Natural killer cell (primary cell): ENCODE data around the gene ANGPTL2. TPM values are rescaled to one million over a fixed set of nuclear protein-coding genes. Genes with fewer than 3 reads are reported as not detected.

Experiments
- ATAC-seq, 3 donors: fragments of 150-1000 bp in 2 of 3; fragments of 200-7000 bp in 1 of 3; cut with Tn5 transposase; 1 replicate in 1 of 3; 2 replicates in 2 of 3; pipeline ENCODE4 v1.10.0; 2021; ENCODE audit warnings: mild to moderate bottlenecking in 2 of 3, moderate library complexity in 2 of 3
- DNase-seq, 2 donors: peaks; one replicate each; pipeline versions ENCODE4 v3.0.0 to v3.0.0-alpha.2; 2013 to 2021; ENCODE audit warnings: mixed read lengths in 1 of 2
- H3K27ac ChIP-seq: one replicate; pipeline ENCODE4 v1.5.1; 2013; ENCODE audit warnings: mild to moderate bottlenecking, low read length
- H3K27me3 ChIP-seq: one replicate; pipeline ENCODE4 v1.6.1; 2013; ENCODE audit warnings: low read length; ENCODE audit not compliant: control insufficient read depth, insufficient read depth
- H3K36me3 ChIP-seq: one replicate; pipeline ENCODE4 v1.6.1; 2013; ENCODE audit warnings: low read length; ENCODE audit not compliant: control insufficient read depth, insufficient read depth
- H3K4me1 ChIP-seq: one replicate; pipeline ENCODE4 v1.6.1; 2013; ENCODE audit warnings: low read length; ENCODE audit not compliant: control insufficient read depth, insufficient read depth
- H3K4me3 ChIP-seq: one replicate; pipeline ENCODE4 v1.5.1; 2013; ENCODE audit warnings: low read length
- H3K9me3 ChIP-seq: one replicate; pipeline ENCODE4 v1.6.1; 2013; ENCODE audit warnings: low read length; ENCODE audit not compliant: control insufficient read depth, insufficient read depth
- H3K27ac Mint-ChIP-seq, 2 donors: one replicate each; pipeline ENCODE4 v1.8.0; 2022; ENCODE audit warnings: mild to moderate bottlenecking in 2 of 2, mixed read lengths in 2 of 2, moderate library complexity in 1 of 2
- H3K27me3 Mint-ChIP-seq, 2 donors: one replicate each; pipeline ENCODE4 v1.8.0; 2022; ENCODE audit warnings: low read depth in 2 of 2, mixed read lengths in 2 of 2
- H3K36me3 Mint-ChIP-seq: one replicate; pipeline ENCODE4 v1.8.0; 2022; ENCODE audit warnings: mixed read lengths
- H3K4me1 Mint-ChIP-seq, 2 donors: one replicate each; pipeline ENCODE4 v1.8.0; 2022; ENCODE audit warnings: mixed read lengths in 2 of 2
- H3K4me3 Mint-ChIP-seq: one replicate; pipeline ENCODE4 v1.8.0; 2022; ENCODE audit warnings: mild to moderate bottlenecking, moderate library complexity, mixed read lengths
- H3K9me3 Mint-ChIP-seq, 2 donors: one replicate each; pipeline ENCODE4 v1.8.0; 2022; ENCODE audit warnings: mixed read lengths in 2 of 2
- CTCF ChIP-seq: fragments of 200-600 bp; IDR thresholded peaks from one replicate; pipeline ENCODE4 v1.8.0; 2022; ENCODE audit warnings: antibody characterized with exemption
- WGBS: methylation state at CpG from one replicate; pipeline ENCODE4 v1.1.7; 2013; ENCODE audit warnings: missing lambda C conversion rate; ENCODE audit not compliant: insufficient coverage; 5-methylcytosine and 5-hydroxymethylcytosine counted together
- intact Hi-C: fragments of 100-400 bp; cut with micrococcal nuclease; formaldehyde crosslinking; loops from one replicate; pipeline ENCODE4 v1.14.2; 2022
- total RNA-seq, 4 donors: library from RNA; stranded (reverse); fragments of 120-200 nt in 1 of 4; gene quantifications; one replicate each; pipeline versions ENCODE4 v1.2.3 to v1.2.4, GENCODE V29; 2013 to 2022

ANGPTL2 gene
- total RNA-seq, 3 donors from 2014 or later (not counting 1 experiment from before 2014, with no cell fraction given), result not detected

- no peaks in the 10 kb centered on the region for H3K27me3 ChIP-seq
- DNase-seq, result no peak
- Mint-ChIP-seq H3K27ac (no peak overlapping the region), H3K4me3 (no peak overlapping the region), H3K4me1 (no peaks in the 10 kb centered on the region), H3K36me3 (no peaks in the 10 kb centered on the region), H3K9me3 (no peaks in the 10 kb centered on the region), H3K27me3 (no peaks in the 10 kb centered on the region)
- intact Hi-C loops, result no loop called here
- 98% methylated on average over 4 of the region's 4 CpGs for WGBS
- no peak for TF ChIP-seq CTCF
- no peaks in the 10 kb centered on the region for H3K36me3 ChIP-seq
- H3K4me1 ChIP-seq, result peaks cover 9% of the 10 kb centered on the region
- H3K27ac ChIP-seq, result no peak overlapping the region
- H3K9me3 ChIP-seq, result no peaks in the 10 kb centered on the region
- H3K4me3 ChIP-seq, result no peak overlapping the region
- ATAC-seq, result no peak
Observed at GRCh38 chr9:127153501-127153900, 31.1 kb upstream of the ANGPTL2 start.

DNA sequence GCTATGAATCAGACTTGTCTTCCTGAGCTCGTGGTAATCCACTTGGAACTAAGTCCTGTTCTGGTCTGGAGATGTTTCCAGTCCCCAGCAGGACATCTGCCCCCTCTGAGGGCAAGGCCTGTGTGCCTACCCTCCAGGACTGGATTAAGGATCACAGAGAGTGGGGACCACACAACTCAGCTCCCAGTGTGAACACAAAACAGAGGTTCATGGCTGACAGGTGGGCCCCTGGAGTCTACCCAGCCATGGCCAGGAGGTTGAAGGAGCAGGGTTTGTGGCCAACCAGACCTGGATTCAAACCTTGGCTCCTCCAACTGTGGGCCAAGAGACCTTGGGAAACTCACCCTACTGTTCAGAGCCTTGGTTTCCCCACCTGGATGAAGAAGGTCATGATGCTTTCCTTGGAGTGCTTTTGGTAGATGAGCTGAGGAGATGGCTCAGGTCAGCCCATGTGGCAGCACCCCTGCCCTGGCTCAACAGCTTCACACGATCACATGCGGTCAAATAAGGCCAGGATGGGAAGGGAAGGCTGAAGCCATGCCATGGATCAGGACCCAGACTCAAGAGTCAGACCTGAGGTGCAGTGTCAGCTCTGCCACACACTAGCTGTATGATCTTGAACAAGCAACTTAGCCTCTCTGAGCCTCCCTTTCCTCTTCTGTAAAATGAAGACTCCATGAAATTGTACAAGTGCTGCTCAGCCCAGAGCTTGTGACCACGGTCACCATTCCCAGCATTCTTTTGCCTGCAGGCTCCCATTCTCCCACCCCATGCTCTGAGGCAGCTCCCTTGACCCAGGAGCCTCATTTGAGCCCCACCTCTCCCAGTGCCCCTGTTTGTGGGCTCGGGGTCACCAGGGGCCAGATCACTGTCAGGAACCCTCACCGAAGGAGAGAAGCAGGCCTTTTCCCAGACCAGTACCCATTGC lies 27.3 kb upstream of the ANGPTL2 start:
- H3K4me1 Mint-ChIP-seq, result no peaks in the 10 kb centered on the region
- peaks cover 0 to 7% of the 10 kb centered on the region in 2 donors for H3K27me3 Mint-ChIP-seq
- no peak for TF ChIP-seq CTCF
- no peak for DNase-seq
- intact Hi-C loops, result no loop called here
- no peaks in the 10 kb centered on the region for H3K27me3 ChIP-seq
- H3K4me3 Mint-ChIP-seq, result no peak overlapping the region
- no peak overlapping the region for H3K4me3 ChIP-seq
- H3K9me3 Mint-ChIP-seq, result peaks cover 0 to 2% of the 10 kb centered on the region in 2 donors
- H3K36me3 ChIP-seq, result no peaks in the 10 kb centered on the region
- peaks cover 7% of the 10 kb centered on the region for H3K4me1 ChIP-seq
- no peaks in the 10 kb centered on the region for H3K9me3 ChIP-seq
- H3K36me3 Mint-ChIP-seq, result no peaks in the 10 kb centered on the region
- WGBS, result 84% methylated on average over 6 of the region's 6 CpGs
- no peak for ATAC-seq
- H3K27ac Mint-ChIP-seq, result no peak overlapping the region
- H3K27ac ChIP-seq, result no peak overlapping the region

DNA sequence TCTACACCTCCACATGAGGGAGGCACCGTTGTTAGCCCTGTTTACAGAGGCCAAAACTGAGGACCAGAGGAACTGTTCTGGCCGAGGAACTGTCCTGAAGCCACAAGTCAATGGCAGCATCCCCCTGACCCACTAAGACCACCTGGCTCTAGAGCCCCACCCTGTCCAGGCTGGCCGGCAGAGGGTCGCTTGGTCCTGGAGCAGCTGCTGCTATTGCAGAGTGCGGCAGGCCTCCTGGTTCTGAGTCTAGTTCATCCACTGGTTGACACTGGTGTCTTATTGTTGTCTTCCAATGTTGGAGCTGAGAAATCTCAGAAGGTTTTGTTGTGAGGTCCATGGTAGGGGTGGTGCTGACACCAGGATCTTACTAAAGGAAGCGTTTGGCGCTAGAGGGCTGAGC lies 26.6 kb upstream of the ANGPTL2 start:
- H3K4me3 ChIP-seq, result no peak overlapping the region
- H3K27ac ChIP-seq, result no peak overlapping the region
- Mint-ChIP-seq H3K36me3 (no peaks in the 10 kb centered on the region), H3K4me3 (no peak overlapping the region), H3K27me3 (peaks cover 0 to 7% of the 10 kb centered on the region in 2 donors), H3K27ac (no peak overlapping the region), H3K4me1 (no peaks in the 10 kb centered on the region), H3K9me3 (peaks cover 0 to 2% of the 10 kb centered on the region in 2 donors)
- intact Hi-C loops, result no loop called here
- ATAC-seq (no peak), DNase-seq (no peak)
- TF ChIP-seq CTCF, result no peak
- peaks cover 5% of the 10 kb centered on the region for H3K4me1 ChIP-seq
- H3K36me3 ChIP-seq, result no peaks in the 10 kb centered on the region
- WGBS, result 98% methylated on average over 7 of the region's 7 CpGs
- H3K9me3 ChIP-seq, result no peaks in the 10 kb centered on the region
- H3K27me3 ChIP-seq, result no peaks in the 10 kb centered on the region
